ENCODE data around the gene DUSP18. TPM values are rescaled to one million over a fixed set of nuclear protein-coding genes. Genes with fewer than 3 reads are reported as not detected.

The DUSP18 gene
- total RNA-seq, 2 donors from 2014 or later: 7.3 to 7.6 TPM

- DNase-seq: no peak
- peaks cover 6% of the 10 kb centered on the region for H3K4me1 Mint-ChIP-seq
- H3K27ac Mint-ChIP-seq: no peak overlapping the region
- peaks cover 5% of the 10 kb centered on the region for H3K27me3 Mint-ChIP-seq (ENCODE audit: insufficient read depth)
- no peak overlapping the region for H3K4me3 ChIP-seq (ENCODE audit: low read length)
- no peak overlapping the region for H3K4me3 Mint-ChIP-seq
- H3K27ac ChIP-seq (ENCODE audit: low read depth, low read length): no peak overlapping the region
- no peaks in the 10 kb centered on the region for H3K9me3 Mint-ChIP-seq
- H3K9me3 ChIP-seq (ENCODE audit: control insufficient read depth, low read length): no peaks in the 10 kb centered on the region
- H3K36me3 Mint-ChIP-seq (ENCODE audit: low read depth): peaks cover 34% of the 10 kb centered on the region
- no peaks in the 10 kb centered on the region for H3K27me3 ChIP-seq (ENCODE audit: control insufficient read depth, insufficient read depth, low read length, poor library complexity, severe bottlenecking)
- no peaks in the 10 kb centered on the region for H3K4me1 ChIP-seq (ENCODE audit: control insufficient read depth, insufficient read depth, low read length)
- peaks cover 7% of the 10 kb centered on the region for H3K36me3 ChIP-seq (ENCODE audit: control insufficient read depth, insufficient read depth, low read length)
- no peak overlapping the region for H3K9ac ChIP-seq (ENCODE audit: extremely low read depth, low read length, poor library complexity, severe bottlenecking)
- TF ChIP-seq, protein P1, sequence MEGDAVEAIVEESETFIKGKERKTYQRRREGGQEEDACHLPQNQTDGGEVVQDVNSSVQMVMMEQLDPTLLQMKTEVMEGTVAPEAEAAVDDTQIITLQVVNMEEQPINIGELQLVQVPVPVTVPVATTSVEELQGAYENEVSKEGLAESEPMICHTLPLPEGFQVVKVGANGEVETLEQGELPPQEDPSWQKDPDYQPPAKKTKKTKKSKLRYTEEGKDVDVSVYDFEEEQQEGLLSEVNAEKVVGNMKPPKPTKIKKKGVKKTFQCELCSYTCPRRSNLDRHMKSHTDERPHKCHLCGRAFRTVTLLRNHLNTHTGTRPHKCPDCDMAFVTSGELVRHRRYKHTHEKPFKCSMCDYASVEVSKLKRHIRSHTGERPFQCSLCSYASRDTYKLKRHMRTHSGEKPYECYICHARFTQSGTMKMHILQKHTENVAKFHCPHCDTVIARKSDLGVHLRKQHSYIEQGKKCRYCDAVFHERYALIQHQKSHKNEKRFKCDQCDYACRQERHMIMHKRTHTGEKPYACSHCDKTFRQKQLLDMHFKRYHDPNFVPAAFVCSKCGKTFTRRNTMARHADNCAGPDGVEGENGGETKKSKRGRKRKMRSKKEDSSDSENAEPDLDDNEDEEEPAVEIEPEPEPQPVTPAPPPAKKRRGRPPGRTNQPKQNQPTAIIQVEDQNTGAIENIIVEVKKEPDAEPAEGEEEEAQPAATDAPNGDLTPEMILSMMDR (conservative IDR thresholded peaks at IDR 0.05): no peak
- 92 to 96% methylated on average over 2 to 4 of the region's 4 CpGs for WGBS, 2 experiments (ENCODE audit: insufficient coverage in 1 of 2, insufficient read length in 1 of 2)
Measured at GRCh38 chr22:30662040-30662439, 5.6 kb downstream of the DUSP18 start.

- 19 to 31% methylated on average over 2 of the region's 3 CpGs for WGBS, 2 experiments (ENCODE audit: insufficient coverage in 1 of 2, insufficient read length in 1 of 2)
- Histone ChIP-seq H3K36me3 (ENCODE audit: control insufficient read depth, insufficient read depth, low read length) (no peaks in the 10 kb centered on the region), H3K9me3 (ENCODE audit: control insufficient read depth, low read length) (no peaks in the 10 kb centered on the region), H3K27ac (ENCODE audit: low read depth, low read length) (no peak overlapping the region), H3K9ac (ENCODE audit: extremely low read depth, low read length, poor library complexity, severe bottlenecking) (no peak overlapping the region), H3K4me3 (ENCODE audit: low read length) (no peak overlapping the region), H3K27me3 (ENCODE audit: control insufficient read depth, insufficient read depth, low read length, poor library complexity, severe bottlenecking) (no peaks in the 10 kb centered on the region), H3K4me1 (ENCODE audit: control insufficient read depth, insufficient read depth, low read length) (peaks cover 2% of the 10 kb centered on the region)
- H3K36me3 Mint-ChIP-seq (ENCODE audit: low read depth): peaks cover 17% of the 10 kb centered on the region
- H3K27me3 Mint-ChIP-seq (ENCODE audit: insufficient read depth): no peaks in the 10 kb centered on the region
- no peaks in the 10 kb centered on the region for H3K9me3 Mint-ChIP-seq
- TF ChIP-seq, protein P1 (conservative IDR thresholded peaks at IDR 0.05): no peak
- peaks cover 18% of the 10 kb centered on the region for H3K4me1 Mint-ChIP-seq
- DNase-seq: peak; percentile 70
- no peak overlapping the region for H3K27ac Mint-ChIP-seq
- no peak overlapping the region for H3K4me3 Mint-ChIP-seq
Measured at GRCh38 chr22:30655532-30655931, 12.1 kb downstream of the DUSP18 start.

DNA sequence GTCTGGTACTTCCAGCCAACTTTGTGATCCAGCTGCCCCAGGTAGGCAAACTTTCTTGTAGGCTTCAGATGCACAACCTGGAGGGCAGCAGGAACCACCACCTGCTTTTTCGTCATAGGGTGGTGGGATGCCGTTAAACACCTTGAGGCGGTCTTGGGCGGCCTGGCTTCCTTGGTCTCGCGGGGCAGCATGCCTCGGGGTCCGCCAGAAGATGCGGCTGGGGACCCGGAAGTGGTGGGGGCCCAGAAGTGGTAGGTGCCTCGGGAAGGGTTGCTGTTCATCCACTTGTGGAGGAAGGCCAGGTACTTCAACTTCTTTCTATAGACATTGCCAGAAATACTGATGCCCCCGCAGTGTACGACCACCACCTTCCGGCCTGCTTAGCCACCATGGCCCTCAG lies 13.3 kb downstream of the DUSP18 start:
- no peaks in the 10 kb centered on the region for H3K27me3 ChIP-seq (ENCODE audit: control insufficient read depth, insufficient read depth, low read length, poor library complexity, severe bottlenecking)
- H3K36me3 Mint-ChIP-seq (ENCODE audit: low read depth): peaks cover 10% of the 10 kb centered on the region
- peaks cover 20% of the 10 kb centered on the region for H3K4me1 Mint-ChIP-seq
- H3K27me3 Mint-ChIP-seq (ENCODE audit: insufficient read depth): no peaks in the 10 kb centered on the region
- TF ChIP-seq, protein P1 (conservative IDR thresholded peaks at IDR 0.05): no peak
- H3K9me3 ChIP-seq (ENCODE audit: control insufficient read depth, low read length): no peaks in the 10 kb centered on the region
- H3K9me3 Mint-ChIP-seq: no peaks in the 10 kb centered on the region
- peaks cover 5% of the 10 kb centered on the region for H3K4me1 ChIP-seq (ENCODE audit: control insufficient read depth, insufficient read depth, low read length)
- no peak overlapping the region for H3K9ac ChIP-seq (ENCODE audit: extremely low read depth, low read length, poor library complexity, severe bottlenecking)
- no peak overlapping the region for H3K27ac Mint-ChIP-seq
- no peaks in the 10 kb centered on the region for H3K36me3 ChIP-seq (ENCODE audit: control insufficient read depth, insufficient read depth, low read length)
- H3K4me3 Mint-ChIP-seq: no peak overlapping the region
- DNase-seq: no peak
- no peak overlapping the region for H3K27ac ChIP-seq (ENCODE audit: low read depth, low read length)
- WGBS, 2 experiments (ENCODE audit: insufficient coverage in 1 of 2, insufficient read length in 1 of 2): 94 to 96% methylated on average over 10 to 14 of the region's 14 CpGs
- H3K4me3 ChIP-seq (ENCODE audit: low read length): no peak overlapping the region

Measured in endodermal cell (in vitro differentiated cells).